ENCODE results near the gene GNPNAT1. TPM values are rescaled to one million over a fixed set of nuclear protein-coding genes. Genes with fewer than 3 reads are reported as not detected.

Gene GNPNAT1
- total RNA-seq, 1 donor from 2014 or later: 9.2 TPM

- Mint-ChIP-seq H3K4me1 (ENCODE audit: low read depth, unreplicated experiment) (peaks cover 4% of the 10 kb centered on the region), H3K4me3 (ENCODE audit: unreplicated experiment) (no peak overlapping the region), H3K27me3 (ENCODE audit: unreplicated experiment) (peaks cover 2% of the 10 kb centered on the region), H3K36me3 (ENCODE audit: unreplicated experiment) (no peaks in the 10 kb centered on the region), H3K9me3 (ENCODE audit: unreplicated experiment) (no peaks in the 10 kb centered on the region), H3K27ac (ENCODE audit: unreplicated experiment) (no peak overlapping the region)
- no peak for DNase-seq
- TF ChIP-seq CTCF (IDR thresholded peaks at IDR 0.05; ENCODE audit: partially characterized antibody, unreplicated experiment): no peak
Measured at GRCh38 chr14:52825085-52825484, 33.7 kb upstream of the GNPNAT1 start.

DNA sequence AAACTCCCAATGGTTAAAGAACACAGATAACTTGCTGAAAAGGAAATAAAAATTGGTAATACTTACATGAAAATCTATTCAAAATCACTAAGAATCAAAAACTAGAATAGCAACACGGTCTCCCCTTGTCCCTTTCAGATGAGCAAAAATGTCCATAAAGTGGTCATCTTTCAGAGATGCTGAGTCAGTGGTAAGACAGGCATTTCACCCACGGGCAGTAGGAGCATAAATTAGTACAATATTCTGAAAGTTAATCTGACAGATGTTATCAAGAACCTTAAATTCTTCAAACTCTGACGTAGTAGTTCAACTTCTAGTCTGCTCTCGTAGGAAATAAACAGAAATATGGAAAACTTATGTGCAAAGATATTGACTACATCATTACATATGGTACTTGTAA is 33.1 kb upstream of the GNPNAT1 start:
- no peaks in the 10 kb centered on the region for H3K9me3 Mint-ChIP-seq (ENCODE audit: unreplicated experiment)

GRCh38 chr14:52821805-52822250 is 30.4 kb upstream of the GNPNAT1 start:
- no peaks in the 10 kb centered on the region for H3K9me3 Mint-ChIP-seq (ENCODE audit: unreplicated experiment)
- no peak for TF ChIP-seq CTCF (IDR thresholded peaks at IDR 0.05; ENCODE audit: partially characterized antibody, unreplicated experiment)
- H3K27me3 Mint-ChIP-seq (ENCODE audit: unreplicated experiment): peaks cover 2% of the 10 kb centered on the region
- H3K4me1 Mint-ChIP-seq (ENCODE audit: low read depth, unreplicated experiment): no peaks in the 10 kb centered on the region
- DNase-seq: no peak
- H3K36me3 Mint-ChIP-seq (ENCODE audit: unreplicated experiment): no peaks in the 10 kb centered on the region
- no peak overlapping the region for H3K4me3 Mint-ChIP-seq (ENCODE audit: unreplicated experiment)
- no peak overlapping the region for H3K27ac Mint-ChIP-seq (ENCODE audit: unreplicated experiment)

More for the DNA sequence above, 33.1 kb upstream of the GNPNAT1 start:
- no peak overlapping the region for H3K4me3 Mint-ChIP-seq (ENCODE audit: unreplicated experiment)
- H3K36me3 Mint-ChIP-seq (ENCODE audit: unreplicated experiment): no peaks in the 10 kb centered on the region
- no peak for TF ChIP-seq CTCF (IDR thresholded peaks at IDR 0.05; ENCODE audit: partially characterized antibody, unreplicated experiment)
- DNase-seq: no peak
- H3K4me1 Mint-ChIP-seq (ENCODE audit: low read depth, unreplicated experiment): peaks cover under 1% of the 10 kb centered on the region
- H3K27me3 Mint-ChIP-seq (ENCODE audit: unreplicated experiment): peaks cover 2% of the 10 kb centered on the region
- no peak overlapping the region for H3K27ac Mint-ChIP-seq (ENCODE audit: unreplicated experiment)

- Mint-ChIP-seq H3K27me3 (ENCODE audit: unreplicated experiment) (no peaks in the 10 kb centered on the region), H3K9me3 (ENCODE audit: unreplicated experiment) (no peaks in the 10 kb centered on the region), H3K36me3 (ENCODE audit: unreplicated experiment) (no peaks in the 10 kb centered on the region), H3K27ac (ENCODE audit: unreplicated experiment) (no peak overlapping the region), H3K4me3 (ENCODE audit: unreplicated experiment) (no peak overlapping the region), H3K4me1 (ENCODE audit: low read depth, unreplicated experiment) (no peaks in the 10 kb centered on the region)
- no peak for TF ChIP-seq CTCF (IDR thresholded peaks at IDR 0.05; ENCODE audit: partially characterized antibody, unreplicated experiment)
- DNase-seq: no peak
Measured at GRCh38 chr14:52808101-52808500, 16.7 kb upstream of the GNPNAT1 start.

GRCh38 chr14:52806115-52806514 is 14.7 kb upstream of the GNPNAT1 start:
- TF ChIP-seq CTCF (IDR thresholded peaks at IDR 0.05; ENCODE audit: partially characterized antibody, unreplicated experiment): no peak
- no peaks in the 10 kb centered on the region for H3K9me3 Mint-ChIP-seq (ENCODE audit: unreplicated experiment)
- H3K36me3 Mint-ChIP-seq (ENCODE audit: unreplicated experiment): no peaks in the 10 kb centered on the region
- no peak overlapping the region for H3K27ac Mint-ChIP-seq (ENCODE audit: unreplicated experiment)
- no peak for DNase-seq
- H3K4me3 Mint-ChIP-seq (ENCODE audit: unreplicated experiment): no peak overlapping the region
- H3K27me3 Mint-ChIP-seq (ENCODE audit: unreplicated experiment): no peaks in the 10 kb centered on the region
- no peaks in the 10 kb centered on the region for H3K4me1 Mint-ChIP-seq (ENCODE audit: low read depth, unreplicated experiment)

Data from glutamatergic neuron (in vitro differentiated cells).